IgD-negative memory B cell (primary cell): ENCODE measurements around the gene UVSSA. TPM values are rescaled to one million over a fixed set of nuclear protein-coding genes. Genes with fewer than 3 reads are reported as not detected.

ENCODE experiments used
- H3K27ac Mint-ChIP-seq, 3 donors: one replicate each; pipeline ENCODE4 v1.8.0; 2020 to 2022; ENCODE audit warnings: mild to moderate bottlenecking in 3 of 3, mixed read lengths in 3 of 3, moderate library complexity in 1 of 3
- H3K27me3 Mint-ChIP-seq: one replicate; pipeline ENCODE4 v1.8.0; 2021; ENCODE audit warnings: mixed read lengths
- H3K36me3 Mint-ChIP-seq: one replicate; pipeline ENCODE4 v1.8.0; 2020; ENCODE audit warnings: mild to moderate bottlenecking, mixed read lengths
- H3K4me1 Mint-ChIP-seq, 3 donors: one replicate each; pipeline ENCODE4 v1.8.0; 2020 to 2022; ENCODE audit warnings: mixed read lengths in 3 of 3, mild to moderate bottlenecking in 1 of 3
- H3K4me3 Mint-ChIP-seq, 4 donors: one replicate each; pipeline ENCODE4 v1.8.0; 2020 to 2022; ENCODE audit warnings: mild to moderate bottlenecking in 4 of 4, mixed read lengths in 4 of 4, moderate library complexity in 3 of 4
- H3K9me3 Mint-ChIP-seq, 3 donors: one replicate each; pipeline ENCODE4 v1.8.0; 2020 to 2021; ENCODE audit warnings: mixed read lengths in 3 of 3, mild to moderate bottlenecking in 1 of 3
- polyA plus RNA-seq: library from polyadenylated mRNA; unstranded; fragments of 300-500 nt; fragmentation: Illumina TruSeq; gene quantifications from one replicate; pipeline ENCODE4 v1.2.3, GENCODE V29; 2021

UVSSA gene
- polyA plus RNA-seq, 1 donor from 2014 or later: 9.5 TPM

- Mint-ChIP-seq H3K27me3 (no peaks in the 10 kb centered on the region), H3K4me3 (no peak overlapping the region), H3K9me3 (no peaks in the 10 kb centered on the region), H3K4me1 (no peaks in the 10 kb centered on the region), H3K36me3 (no peaks in the 10 kb centered on the region), H3K27ac (no peak overlapping the region)
These were observed 10.6 kb downstream of the UVSSA start for GRCh38 chr4:1357356-1358248.

- H3K4me1 Mint-ChIP-seq: no peaks in the 10 kb centered on the region
- H3K27me3 Mint-ChIP-seq: no peaks in the 10 kb centered on the region
- H3K4me3 Mint-ChIP-seq: no peak overlapping the region
- no peaks in the 10 kb centered on the region for H3K36me3 Mint-ChIP-seq
- H3K27ac Mint-ChIP-seq: no peak overlapping the region
- no peaks in the 10 kb centered on the region for H3K9me3 Mint-ChIP-seq
These were observed 11.6 kb downstream of the UVSSA start for GRCh38 chr4:1358421-1359143.

- no peak overlapping the region for H3K4me3 Mint-ChIP-seq
- H3K27me3 Mint-ChIP-seq: no peaks in the 10 kb centered on the region
- H3K9me3 Mint-ChIP-seq: no peaks in the 10 kb centered on the region
- H3K27ac Mint-ChIP-seq: no peak overlapping the region
- H3K4me1 Mint-ChIP-seq: no peaks in the 10 kb centered on the region
- H3K36me3 Mint-ChIP-seq: no peaks in the 10 kb centered on the region
These were observed 12.1 kb downstream of the UVSSA start for GRCh38 chr4:1359144-1359501.

DNA sequence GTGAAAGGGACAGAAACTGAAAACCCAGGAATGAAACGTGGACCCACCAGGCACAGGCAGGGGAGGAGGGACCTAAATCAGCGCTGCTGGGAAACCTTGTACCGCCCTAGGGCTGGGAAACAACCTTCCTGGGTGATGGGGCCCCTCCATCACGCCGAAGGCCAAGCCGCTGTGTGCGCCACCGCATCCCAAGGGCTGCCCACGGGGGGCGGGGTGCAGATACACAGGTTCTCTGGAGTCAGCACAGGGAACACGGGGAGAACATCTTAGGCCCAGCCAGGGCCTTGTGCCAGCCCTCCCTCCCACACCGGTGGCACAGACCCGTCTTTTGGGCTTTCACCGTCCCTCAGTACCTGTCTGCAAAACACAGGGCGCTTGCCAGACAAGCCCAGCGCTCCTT is 13.0 kb downstream of the UVSSA start:
- H3K27me3 Mint-ChIP-seq: no peaks in the 10 kb centered on the region
- H3K9me3 Mint-ChIP-seq: no peaks in the 10 kb centered on the region
- H3K4me1 Mint-ChIP-seq: no peaks in the 10 kb centered on the region
- no peak overlapping the region for H3K4me3 Mint-ChIP-seq
- no peak overlapping the region for H3K27ac Mint-ChIP-seq
- H3K36me3 Mint-ChIP-seq: no peaks in the 10 kb centered on the region

DNA sequence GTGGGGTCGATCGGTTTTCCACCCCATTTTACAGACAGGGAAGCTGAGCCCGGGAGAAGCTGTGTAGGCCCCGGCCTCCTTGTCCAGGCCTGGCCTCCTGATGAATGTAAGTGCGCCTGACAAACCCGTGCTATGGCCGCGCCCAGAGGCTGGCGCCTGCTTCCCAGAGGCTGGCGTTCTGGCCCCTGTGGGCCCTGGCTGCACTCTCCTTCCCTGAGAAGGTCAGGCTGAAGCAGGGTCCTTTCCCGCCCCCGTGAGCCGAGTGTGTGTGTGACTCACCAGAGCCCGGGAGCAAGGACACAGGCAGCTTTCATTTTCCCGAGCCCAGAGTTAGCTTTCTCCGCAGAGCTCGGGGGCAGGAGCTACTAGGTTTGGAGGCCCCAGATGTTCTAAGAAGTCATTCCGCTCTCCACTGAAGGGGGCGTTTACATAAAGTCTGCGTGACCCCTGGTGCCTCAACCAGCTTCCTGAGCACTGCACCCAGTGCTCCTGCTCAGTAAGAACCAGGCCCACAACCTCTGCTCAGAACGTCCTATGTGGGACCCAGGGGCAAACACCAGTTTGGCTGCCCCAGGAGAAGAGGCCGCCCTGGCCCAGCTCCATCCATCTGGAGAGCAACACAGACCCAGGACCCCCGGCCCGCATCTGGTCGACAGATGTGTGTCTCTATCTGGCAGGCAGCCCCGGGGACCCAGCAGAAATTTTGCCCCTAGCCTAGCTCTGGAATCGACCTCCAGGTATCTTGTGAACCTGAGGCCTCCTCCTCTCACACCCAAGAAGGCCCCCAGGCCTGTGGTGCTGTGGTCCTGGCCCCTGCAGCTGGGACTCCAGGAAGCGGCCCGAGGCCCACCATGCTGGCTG is 13.6 kb downstream of the UVSSA start:
- Mint-ChIP-seq H3K27ac (no peak overlapping the region), H3K27me3 (no peaks in the 10 kb centered on the region), H3K4me1 (no peaks in the 10 kb centered on the region), H3K9me3 (no peaks in the 10 kb centered on the region), H3K36me3 (no peaks in the 10 kb centered on the region), H3K4me3 (no peak overlapping the region)

DNA sequence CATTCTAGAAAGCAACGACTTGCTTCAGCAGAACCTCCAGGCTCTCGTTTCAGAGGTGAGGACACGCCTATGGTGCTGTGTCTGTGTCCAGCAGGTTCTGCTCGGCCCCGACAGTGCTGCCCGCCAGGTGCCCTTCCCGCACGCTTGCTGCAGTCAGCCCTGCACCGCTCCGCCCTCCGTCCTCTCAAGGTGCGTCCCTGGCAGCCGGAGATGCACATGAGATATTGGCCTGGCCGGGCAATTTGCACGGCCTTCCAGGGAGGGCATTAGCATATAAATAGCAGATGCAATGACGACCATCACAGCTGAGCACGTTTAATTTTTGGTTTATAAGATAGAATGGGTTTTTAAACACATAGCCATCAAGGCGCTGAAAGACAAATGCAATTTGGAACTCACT is 14.4 kb downstream of the UVSSA start:
- Mint-ChIP-seq H3K9me3 (no peaks in the 10 kb centered on the region), H3K36me3 (peaks cover under 1% of the 10 kb centered on the region), H3K27me3 (no peaks in the 10 kb centered on the region), H3K4me3 (no peak overlapping the region), H3K27ac (no peak overlapping the region), H3K4me1 (no peaks in the 10 kb centered on the region)

- Mint-ChIP-seq H3K9me3 (no peaks in the 10 kb centered on the region), H3K27ac (peak overlapping the region in 2 of 3 donors; percentile 10 to 56)
These were observed 15.0 kb downstream of the UVSSA start for GRCh38 chr4:1362046-1362445.

GRCh38 chr4:1362521-1362920 is 15.5 kb downstream of the UVSSA start:
- H3K4me3 Mint-ChIP-seq: no peak overlapping the region
- no peaks in the 10 kb centered on the region for H3K9me3 Mint-ChIP-seq
- peaks cover 1% of the 10 kb centered on the region for H3K36me3 Mint-ChIP-seq
- H3K27ac Mint-ChIP-seq: no peak overlapping the region
- no peaks in the 10 kb centered on the region for H3K4me1 Mint-ChIP-seq
- H3K27me3 Mint-ChIP-seq: no peaks in the 10 kb centered on the region

More at GRCh38 chr4:1362046-1362445, 15.0 kb downstream of the UVSSA start:
- Mint-ChIP-seq H3K27me3 (no peaks in the 10 kb centered on the region), H3K4me3 (no peak overlapping the region), H3K4me1 (no peaks in the 10 kb centered on the region), H3K36me3 (peaks cover 1% of the 10 kb centered on the region)

GRCh38 chr4:1363513-1363912 is 16.5 kb downstream of the UVSSA start:
- Mint-ChIP-seq H3K36me3 (peaks cover 1% of the 10 kb centered on the region), H3K27me3 (no peaks in the 10 kb centered on the region), H3K4me1 (no peaks in the 10 kb centered on the region), H3K4me3 (no peak overlapping the region), H3K27ac (no peak overlapping the region), H3K9me3 (no peaks in the 10 kb centered on the region)

- H3K36me3 Mint-ChIP-seq: peaks cover 1% of the 10 kb centered on the region
- no peak overlapping the region for H3K4me3 Mint-ChIP-seq
- no peaks in the 10 kb centered on the region for H3K27me3 Mint-ChIP-seq
- no peaks in the 10 kb centered on the region for H3K4me1 Mint-ChIP-seq
- no peaks in the 10 kb centered on the region for H3K9me3 Mint-ChIP-seq
- no peak overlapping the region for H3K27ac Mint-ChIP-seq
These were observed 17.2 kb downstream of the UVSSA start for GRCh38 chr4:1364217-1364616.

- Mint-ChIP-seq H3K9me3 (no peaks in the 10 kb centered on the region), H3K36me3 (peaks cover 1% of the 10 kb centered on the region), H3K4me1 (no peaks in the 10 kb centered on the region), H3K27ac (no peak overlapping the region), H3K27me3 (no peaks in the 10 kb centered on the region), H3K4me3 (no peak overlapping the region)
These were observed 17.7 kb downstream of the UVSSA start for GRCh38 chr4:1364748-1365147.

DNA sequence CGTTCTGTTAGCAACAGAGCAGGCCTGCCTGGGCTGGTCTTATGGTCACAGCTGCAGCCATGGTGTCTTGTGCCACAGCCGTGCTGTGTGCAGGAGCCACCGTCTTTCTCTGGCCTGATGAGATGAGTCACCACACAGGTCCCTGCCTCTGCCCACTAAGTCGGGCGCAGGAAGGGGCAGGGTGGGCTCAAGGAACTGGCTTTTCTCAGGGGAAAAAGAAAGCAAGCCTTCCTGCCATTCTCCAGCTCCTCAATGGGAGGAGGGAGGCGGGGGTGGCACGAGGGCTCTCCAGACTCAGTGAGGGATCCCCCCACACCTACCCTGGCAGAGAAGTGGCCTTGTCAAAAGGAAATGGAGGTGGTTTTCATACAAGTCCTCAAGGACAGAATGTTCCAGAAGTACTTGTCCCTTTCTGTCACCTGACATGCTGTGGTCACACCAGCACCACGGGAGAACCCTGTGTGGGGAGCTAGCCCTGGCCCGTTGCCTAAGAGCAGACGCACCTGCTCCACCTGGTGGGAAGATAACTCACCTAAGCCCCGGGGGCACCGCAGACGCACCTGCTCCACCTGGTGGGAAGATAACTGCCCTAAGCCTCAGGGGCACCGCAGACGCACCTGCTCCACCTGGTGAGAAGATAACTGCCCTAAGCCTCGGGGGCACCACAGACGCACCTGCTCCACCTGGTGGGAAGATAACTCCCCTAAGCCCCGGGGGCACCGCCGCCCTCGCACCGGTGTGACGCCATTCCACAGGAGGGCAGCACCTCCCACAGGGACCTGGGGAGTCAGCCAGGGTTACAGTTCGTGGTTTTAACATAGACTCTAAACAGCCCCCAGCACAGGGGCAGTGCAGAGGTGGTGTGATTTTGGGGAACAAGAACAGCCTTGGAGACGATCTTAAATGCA is 18.5 kb downstream of the UVSSA start:
- Mint-ChIP-seq H3K9me3 (no peaks in the 10 kb centered on the region), H3K27ac (no peak overlapping the region), H3K36me3 (peaks cover 1% of the 10 kb centered on the region), H3K4me1 (no peaks in the 10 kb centered on the region), H3K4me3 (no peak overlapping the region), H3K27me3 (no peaks in the 10 kb centered on the region)

DNA sequence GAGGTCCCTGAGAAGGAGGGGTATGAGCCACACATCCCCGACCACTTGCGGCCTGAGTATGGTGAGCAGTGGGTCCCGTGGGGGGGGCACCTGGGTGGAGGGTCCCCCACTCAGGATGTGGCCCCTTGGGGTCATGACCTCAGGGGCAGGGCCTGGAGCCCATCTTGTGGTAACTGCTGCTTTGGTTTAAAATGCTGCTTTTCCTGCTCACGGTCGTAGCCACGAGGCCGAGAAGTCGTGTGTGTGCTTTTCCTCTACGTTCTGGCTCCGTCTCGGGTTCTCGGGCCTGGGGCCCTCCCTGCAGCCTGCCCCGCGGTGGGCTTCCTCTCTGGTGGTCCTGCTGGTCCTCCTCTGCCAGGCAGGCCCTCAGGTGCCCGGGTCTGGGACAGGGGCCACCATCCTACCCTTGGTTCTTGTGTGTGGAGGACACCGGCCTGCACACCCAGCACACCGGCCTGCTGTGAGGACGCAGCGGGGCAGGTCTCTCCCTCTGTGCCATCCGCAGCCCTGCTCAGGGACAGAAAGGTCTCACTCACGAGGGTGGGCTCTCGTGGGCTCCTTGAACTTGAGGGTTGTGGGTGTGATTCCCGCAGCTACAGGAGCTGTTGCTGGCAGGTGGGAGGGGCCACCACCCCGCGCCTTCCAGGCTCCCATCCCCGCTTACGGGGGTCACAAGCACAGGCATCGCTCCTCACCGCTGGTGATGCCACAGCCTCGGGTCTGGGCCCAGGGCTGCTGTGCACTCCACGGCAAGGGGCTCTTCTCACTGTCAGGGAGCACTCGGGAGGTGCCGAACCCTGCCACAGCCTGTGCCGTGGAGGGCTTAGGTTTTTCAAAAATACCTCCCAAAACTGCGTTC is 19.6 kb downstream of the UVSSA start:
- Mint-ChIP-seq H3K27me3 (no peaks in the 10 kb centered on the region), H3K36me3 (peaks cover 4% of the 10 kb centered on the region), H3K27ac (no peak overlapping the region), H3K9me3 (no peaks in the 10 kb centered on the region), H3K4me1 (no peaks in the 10 kb centered on the region), H3K4me3 (no peak overlapping the region)
